GM18499 (cell line): ENCODE data around the gene SCP2.

Experiments
- ATAC-seq: cut with Tn5 transposase; IDR thresholded peaks from one replicate; pipeline ENCODE4 v1.9.1; 2021; ENCODE audit warnings: moderate number of reproducible peaks; ENCODE audit not compliant: insufficient read depth, unreplicated experiment

Gene SCP2

GRCh38 chr1:52927212-52928014 is at the start of gene SCP2:
SCP2 (plus strand) TSS chr1:52927276; CDS start chr1:52927397, 121 bp downstream.
- ATAC-seq = no peak

- no peak for ATAC-seq
These were observed 49.5 kb upstream of the SCP2 start for GRCh38 chr1:52877554-52877953.

GRCh38 chr1:52880206-52880605 is 46.9 kb upstream of the SCP2 start:
- ATAC-seq = no peak

GRCh38 chr1:52887483-52887882 is 39.6 kb upstream of the SCP2 start:
- ATAC-seq = no peak

GRCh38 chr1:52892424-52893215 is 34.5 kb upstream of the SCP2 start:
- no peak for ATAC-seq

GRCh38 chr1:52899445-52899894 is 27.6 kb upstream of the SCP2 start:
- ATAC-seq = no peak

- no peak for ATAC-seq
These were observed 26.7 kb upstream of the SCP2 start for GRCh38 chr1:52900402-52900801.

GRCh38 chr1:52901384-52901783 is 25.7 kb upstream of the SCP2 start:
- no peak for ATAC-seq

GRCh38 chr1:52904208-52904926 is 22.7 kb upstream of the SCP2 start:
- no peak for ATAC-seq

GRCh38 chr1:52904927-52905698 is 22.0 kb upstream of the SCP2 start:
- ATAC-seq = no peak

GRCh38 chr1:52906135-52906603 is 20.9 kb upstream of the SCP2 start:
- no peak for ATAC-seq

GRCh38 chr1:52907068-52907811 is 19.8 kb upstream of the SCP2 start:
- no peak for ATAC-seq

GRCh38 chr1:52907812-52908153 is 19.3 kb upstream of the SCP2 start:
- no peak for ATAC-seq

GRCh38 chr1:52911541-52911940 is 15.5 kb upstream of the SCP2 start:
- ATAC-seq = no peak

- ATAC-seq = no peak
These were observed 14.1 kb upstream of the SCP2 start for GRCh38 chr1:52913014-52913413.

GRCh38 chr1:52913537-52913936 is 13.5 kb upstream of the SCP2 start:
- no peak for ATAC-seq

- ATAC-seq = no peak
These were observed 12.6 kb upstream of the SCP2 start for GRCh38 chr1:52914463-52914862.

GRCh38 chr1:52915211-52915854 is 11.7 kb upstream of the SCP2 start:
- ATAC-seq = no peak

- no peak for ATAC-seq
These were observed 11.2 kb upstream of the SCP2 start for GRCh38 chr1:52915855-52916220.
